Measurements from ENCODE around the gene COL8A1.

The COL8A1 gene

GRCh38 chr3:99678023-99678422 is 39.6 kb downstream of the COL8A1 start:
- DNase-seq = no peak

DNA sequence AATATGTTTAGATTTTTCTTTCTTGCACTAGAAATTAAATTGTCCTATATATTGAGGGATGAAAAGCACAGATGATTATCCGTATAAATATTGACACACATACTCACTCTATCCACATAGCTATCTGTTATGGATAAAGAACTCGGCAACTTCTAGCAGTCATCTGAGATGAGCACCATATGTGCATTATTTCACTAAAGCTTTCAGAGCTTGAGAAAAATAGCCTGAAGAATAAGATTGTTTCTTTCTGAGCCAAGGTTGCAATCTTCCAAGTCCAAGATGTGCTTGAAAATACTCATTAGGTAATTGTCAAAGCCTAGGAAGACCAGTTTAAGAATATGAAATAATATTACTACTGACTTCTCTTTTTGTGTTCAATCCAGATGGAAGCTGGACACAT is 40.5 kb downstream of the COL8A1 start:
- no peak for DNase-seq

GRCh38 chr3:99681512-99681911 is 43.1 kb downstream of the COL8A1 start:
- DNase-seq = no peak

DNA sequence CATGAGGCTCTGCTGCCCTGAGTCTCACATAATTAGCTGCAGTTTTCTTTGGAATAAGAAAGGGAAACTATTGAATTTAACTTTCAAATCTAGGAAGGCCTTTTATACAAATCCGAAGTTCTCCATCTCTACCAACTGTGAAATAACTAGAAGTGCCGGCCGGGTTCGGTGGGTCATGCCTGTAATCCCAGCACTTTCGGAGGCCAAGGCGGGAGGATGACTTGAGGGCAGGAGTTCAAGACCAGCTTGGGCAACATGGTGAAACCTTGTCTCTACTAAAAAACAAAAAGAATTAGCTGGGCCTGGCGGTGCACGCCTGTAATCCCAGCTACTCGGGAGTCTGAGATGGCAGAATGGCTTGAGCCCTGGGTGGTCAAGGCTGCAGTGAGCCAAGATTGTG is 43.6 kb downstream of the COL8A1 start:
- no peak for DNase-seq

DNA sequence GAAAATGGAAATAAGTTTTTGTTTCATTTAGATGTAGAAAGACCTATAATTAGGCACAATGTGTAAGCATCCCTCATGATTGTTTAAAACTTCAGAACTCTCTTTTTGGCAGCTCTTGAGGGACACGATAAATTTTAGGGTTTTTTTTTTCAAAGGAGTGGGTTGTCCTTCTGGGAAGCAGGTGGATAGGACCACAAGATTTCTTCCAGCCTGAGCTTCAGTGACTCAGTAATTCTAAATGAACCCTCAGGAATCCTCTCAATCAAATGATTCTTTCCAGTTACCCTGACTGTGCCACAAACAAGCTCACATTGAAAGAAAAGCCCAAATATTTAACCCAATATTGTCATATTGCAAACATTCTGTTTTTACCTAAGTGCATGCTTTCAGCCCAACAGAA is 45.1 kb downstream of the COL8A1 start:
- DNase-seq = no peak

DNA sequence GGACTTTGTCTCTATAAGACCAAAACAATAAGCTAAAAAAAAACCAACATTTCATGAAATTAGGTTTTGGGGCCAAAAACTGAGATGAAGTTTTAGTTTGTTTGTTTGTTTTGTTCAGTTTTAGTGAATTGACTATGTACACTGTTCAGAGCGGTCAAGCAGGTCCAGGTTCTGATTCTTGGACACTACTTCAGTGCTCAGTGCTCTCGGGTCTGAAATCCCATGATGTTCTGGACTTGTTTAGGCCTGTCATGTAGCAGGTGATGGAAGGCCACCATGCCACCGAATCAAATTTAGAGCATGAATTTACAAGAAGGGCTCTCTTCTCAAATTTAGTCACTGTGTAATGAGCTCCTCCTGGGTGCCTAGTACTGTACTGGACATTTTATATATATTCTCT is 45.5 kb downstream of the COL8A1 start:
- DNase-seq = no peak

GRCh38 chr3:99684644-99685043 is 46.2 kb downstream of the COL8A1 start:
- DNase-seq = no peak

DNA sequence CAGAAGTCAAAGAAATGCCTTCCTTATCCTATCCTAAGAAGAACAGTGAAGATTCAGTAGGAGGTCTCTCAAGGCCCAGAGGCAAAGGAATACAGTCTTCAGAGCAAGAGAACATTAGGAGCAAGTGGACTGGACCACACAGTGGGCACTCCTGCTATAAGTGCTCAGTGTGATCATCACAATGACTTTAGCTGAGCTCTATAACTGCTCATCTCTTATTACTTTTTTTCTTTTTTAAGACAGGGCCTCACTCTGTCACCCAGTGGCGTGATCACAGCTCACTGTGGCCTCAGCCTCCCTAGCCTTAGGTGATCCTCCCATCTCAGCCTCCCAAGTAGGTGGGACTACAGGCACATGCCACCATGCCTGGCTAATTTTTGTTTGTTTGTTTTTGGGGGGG is 48.1 kb downstream of the COL8A1 start:
- DNase-seq = no peak

- peak; percentile 7 for DNase-seq
Measured at GRCh38 chr3:99686955-99687612, 48.7 kb downstream of the COL8A1 start.

- no peak for DNase-seq
Measured at GRCh38 chr3:99690761-99691369, 52.5 kb downstream of the COL8A1 start.

DNA sequence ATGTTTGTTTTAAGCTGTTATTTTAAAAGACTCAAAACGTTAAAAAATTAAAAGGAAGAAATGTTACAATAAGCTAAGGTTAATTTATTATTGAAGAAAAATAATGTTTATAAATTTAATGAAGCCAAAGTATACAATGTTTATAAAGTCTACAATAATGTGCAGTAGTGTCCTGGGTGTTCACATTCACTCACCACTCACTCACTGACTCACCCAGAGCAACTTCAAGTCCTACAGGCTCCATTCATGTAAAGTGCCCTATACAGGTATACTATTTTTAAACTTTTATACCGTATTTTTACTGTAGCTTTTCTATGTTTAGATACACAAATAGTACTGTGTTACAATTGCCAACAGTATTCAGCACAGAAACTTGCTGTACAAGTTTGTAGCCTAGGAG is 55.2 kb downstream of the COL8A1 start:
- DNase-seq = no peak

DNA sequence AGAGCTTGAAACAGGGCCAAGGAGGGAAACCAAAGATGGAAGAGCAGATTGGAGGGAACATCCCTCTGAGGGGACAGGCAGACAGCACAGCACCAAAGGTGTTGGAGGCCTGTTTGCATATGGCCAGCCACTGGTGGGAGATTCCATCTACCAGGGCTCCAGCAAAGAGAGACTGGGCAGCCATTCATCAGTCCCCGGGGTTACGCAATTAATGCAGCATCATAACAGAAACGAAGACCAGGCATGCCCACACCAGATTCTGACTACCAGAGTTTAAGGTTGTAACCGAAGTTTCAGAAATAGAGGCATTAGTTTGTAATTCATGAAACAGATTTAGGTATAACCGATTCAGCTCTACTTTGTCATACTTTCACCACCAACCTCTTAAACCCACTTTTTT is 58.1 kb downstream of the COL8A1 start:
- DNase-seq = no peak

DNA sequence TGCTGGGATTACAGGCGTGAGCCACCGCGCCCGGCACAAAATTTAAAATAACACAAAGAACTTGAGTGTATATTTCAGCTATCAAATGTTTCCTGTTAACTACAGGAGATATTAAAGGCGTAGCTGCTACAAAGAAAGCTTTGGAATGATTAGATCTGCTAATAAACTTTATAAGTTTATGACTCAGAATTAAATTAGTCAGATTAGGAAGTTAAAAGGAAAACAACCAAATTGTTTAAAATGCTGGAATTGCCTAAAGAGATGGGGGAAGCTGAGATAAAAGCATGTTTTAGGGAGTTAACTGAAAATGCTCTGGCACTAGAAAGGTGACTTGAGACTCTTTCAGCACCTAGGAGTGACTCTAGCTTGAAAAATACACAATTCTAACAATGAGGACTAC is 58.9 kb downstream of the COL8A1 start:
- no peak for DNase-seq

- DNase-seq = no peak
Measured at GRCh38 chr3:99698932-99699331, 60.5 kb downstream of the COL8A1 start.

- DNase-seq = no peak
Measured at GRCh38 chr3:99699841-99700240, 61.4 kb downstream of the COL8A1 start.

DNA sequence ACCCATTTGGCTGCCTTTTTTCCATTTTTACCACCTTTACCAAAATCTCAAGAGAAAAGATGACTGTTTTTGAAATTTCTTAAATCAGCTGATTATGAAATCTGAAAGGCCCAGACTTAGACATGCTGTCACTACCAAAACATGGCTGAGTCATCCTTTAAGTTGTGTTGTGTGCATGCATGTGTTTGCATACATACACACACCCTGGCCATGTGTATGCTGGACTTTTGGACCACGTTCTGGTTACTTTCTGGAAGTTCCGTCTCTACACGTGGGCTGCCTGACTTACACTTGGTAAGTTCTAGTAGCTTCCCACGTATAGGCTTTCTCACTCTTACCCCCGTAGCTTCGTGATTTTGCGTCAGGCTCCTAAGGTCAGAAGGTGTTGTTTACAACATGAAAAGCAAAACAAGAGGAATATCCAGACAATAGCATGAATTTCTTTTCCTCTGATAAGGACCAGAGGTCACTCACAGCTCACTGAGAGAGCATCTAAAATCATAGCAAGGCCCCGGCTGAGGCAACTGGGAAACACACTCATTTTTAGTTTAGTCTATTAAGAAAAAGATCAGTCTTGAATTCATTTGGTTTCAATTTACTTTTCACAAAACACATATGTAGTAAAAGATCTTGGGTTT is 62.4 kb downstream of the COL8A1 start:
- DNase-seq = no peak

GRCh38 chr3:99702953-99703943 is 64.9 kb downstream of the COL8A1 start:
- no peak for DNase-seq

GRCh38 chr3:99704417-99704816 is 66.0 kb downstream of the COL8A1 start:
- DNase-seq = no peak

- DNase-seq = no peak
Measured at GRCh38 chr3:99706410-99706809, 68.0 kb downstream of the COL8A1 start.

GRCh38 chr3:99708207-99708745 is 69.9 kb downstream of the COL8A1 start:
- no peak for DNase-seq

GRCh38 chr3:99709686-99710085 is 71.3 kb downstream of the COL8A1 start:
- no peak for DNase-seq

GRCh38 chr3:99710094-99710493 is 71.7 kb downstream of the COL8A1 start:
- DNase-seq = no peak

DNA sequence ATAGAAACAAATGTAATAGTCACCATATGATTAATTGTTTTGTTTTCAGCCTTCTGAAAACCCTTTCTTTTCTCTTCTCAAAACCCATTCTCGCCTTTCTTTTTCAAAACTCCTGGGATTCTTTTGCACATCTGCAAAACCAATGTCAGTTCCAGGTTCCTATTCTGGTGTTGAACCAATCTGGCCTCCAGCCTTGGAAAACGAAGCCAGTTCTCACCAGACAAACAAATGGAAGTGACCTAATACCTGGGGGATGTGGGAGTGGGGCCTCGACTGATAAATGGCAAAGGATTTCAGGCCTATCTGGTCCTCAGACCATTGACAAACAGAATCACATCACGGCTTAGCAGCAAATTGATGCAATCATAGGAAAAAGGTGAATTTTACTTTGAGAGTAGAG is 73.0 kb downstream of the COL8A1 start:
- no peak for DNase-seq
